NT2/D1 (cell line): ENCODE results near the gene PTPRT.

Source experiments
- SUZ12 ChIP-seq: IDR thresholded peaks from 2 replicates; pipeline ENCODE4 v1.6.1; 2011; ENCODE audit not compliant: insufficient read length, insufficient read depth; ENCODE audit errors: extremely low read depth
- ZNF274 ChIP-seq: IDR thresholded peaks from 2 replicates; pipeline ENCODE4 v1.6.1; 2011; ENCODE audit warnings: mild to moderate bottlenecking, low read depth, low read length

GRCh38 chr20:42955713-42956112 is 234.0 kb downstream of the PTPRT start:
- no peak for TF ChIP-seq ZNF274
- TF ChIP-seq SUZ12, result no peak
